PFSK-1 (cell line): ENCODE results near the gene GFOD2.

ENCODE experiments used
- POLR2AphosphoS5 ChIP-seq: IDR thresholded peaks from 2 replicates; pipeline ENCODE4 v1.6.1; 2012; ENCODE audit warnings: low read depth, mild to moderate bottlenecking, control low read depth, low read length, moderate library complexity
- REST ChIP-seq, 2 experiments: IDR thresholded peaks; 2 replicates each; pipeline versions ENCODE4 v1.6.1 to v1.8.0; 2011 to 2012; ENCODE audit warnings: low read depth in 2 of 2, low read length in 2 of 2, control low read depth in 1 of 2, inconsistent platforms in 1 of 2, mild to moderate bottlenecking in 1 of 2, moderate library complexity in 1 of 2; ENCODE audit not compliant: insufficient read depth in 1 of 2
- TAF1 ChIP-seq: IDR thresholded peaks from 2 replicates; pipeline ENCODE4 v1.6.1; 2012; ENCODE audit warnings: low read length, control low read depth, borderline replicate concordance; ENCODE audit not compliant: insufficient read depth

DNA sequence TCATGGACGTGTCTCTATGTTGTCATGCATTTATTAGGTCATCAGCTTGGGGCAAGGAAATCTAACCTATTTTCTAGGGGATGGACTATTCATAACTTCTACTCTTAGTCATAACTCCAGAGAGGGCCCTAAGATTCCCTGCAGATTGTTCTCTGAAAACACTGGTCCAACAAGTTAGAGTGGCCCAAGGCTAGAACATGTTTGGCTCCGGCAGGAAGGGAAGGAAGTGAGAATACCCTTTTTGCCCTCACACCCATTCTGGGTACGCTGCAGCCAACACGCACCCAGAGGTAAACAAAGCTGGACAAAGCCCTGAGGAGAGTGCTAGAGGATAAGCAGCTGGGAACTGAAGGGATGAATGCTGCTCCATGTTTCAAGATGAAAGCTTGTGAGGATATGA, 42.6 kb downstream of the GFOD2 start:
- no peak for TF ChIP-seq REST (IDR thresholded peaks at IDR 0.05; ENCODE audit: insufficient read depth in 1 of 2, low read depth in 2 of 2, low read length in 2 of 2)
- TF ChIP-seq POLR2AphosphoS5: no peak
- no peak for TF ChIP-seq TAF1
